Endodermal cell (in vitro differentiated cells): ENCODE measurements around the gene MYO5A. TPM values are rescaled to one million over a fixed set of nuclear protein-coding genes. Genes with fewer than 3 reads are reported as not detected.

ENCODE experiments used
- DNase-seq: peaks from one replicate; pipeline ENCODE4 v3.0.0-alpha.2; 2017
- H3K27ac ChIP-seq: 2 replicates; pipeline ENCODE4 v1.5.1; 2013; ENCODE audit warnings: mild to moderate bottlenecking, low read depth, low read length, moderate library complexity
- H3K27me3 ChIP-seq: 2 replicates; pipeline ENCODE4 v1.6.1; 2013; ENCODE audit warnings: mild to moderate bottlenecking, low read length, moderate library complexity; ENCODE audit not compliant: insufficient read depth, control insufficient read depth, poor library complexity, severe bottlenecking
- H3K36me3 ChIP-seq: 2 replicates; pipeline ENCODE4 v1.7.0; 2013; ENCODE audit warnings: mild to moderate bottlenecking, low read length, moderate library complexity; ENCODE audit not compliant: control insufficient read depth, insufficient read depth
- H3K4me1 ChIP-seq: one replicate; pipeline ENCODE4 v1.7.0; 2013; ENCODE audit warnings: low read length; ENCODE audit not compliant: control insufficient read depth, insufficient read depth
- H3K4me3 ChIP-seq: 2 replicates; pipeline ENCODE4 v1.5.1; 2013; ENCODE audit warnings: mild to moderate bottlenecking, low read length, moderate library complexity
- H3K9ac ChIP-seq: 2 replicates; pipeline ENCODE4 v1.6.1; 2013; ENCODE audit warnings: mild to moderate bottlenecking, low read length, moderate library complexity; ENCODE audit not compliant: poor library complexity, severe bottlenecking; ENCODE audit errors: extremely low read depth
- H3K9me3 ChIP-seq: 2 replicates; pipeline ENCODE4 v1.6.1; 2013; ENCODE audit warnings: mild to moderate bottlenecking, low read length, moderate library complexity; ENCODE audit not compliant: control insufficient read depth
- H3K27ac Mint-ChIP-seq: 2 replicates; pipeline ENCODE4 v1.8.0; 2020; ENCODE audit warnings: mixed read lengths
- H3K27me3 Mint-ChIP-seq: 2 replicates; pipeline ENCODE4 v1.8.0; 2021; ENCODE audit warnings: mild to moderate bottlenecking, mixed read lengths; ENCODE audit not compliant: insufficient read depth
- H3K36me3 Mint-ChIP-seq: 2 replicates; pipeline ENCODE4 v1.8.0; 2020; ENCODE audit warnings: low read depth, mixed read lengths
- H3K4me1 Mint-ChIP-seq: 2 replicates; pipeline ENCODE4 v1.8.0; 2020; ENCODE audit warnings: mixed read lengths
- H3K4me3 Mint-ChIP-seq: 2 replicates; pipeline ENCODE4 v1.8.0; 2020; ENCODE audit warnings: mild to moderate bottlenecking, moderate library complexity, mixed read lengths
- H3K9me3 Mint-ChIP-seq: 2 replicates; pipeline ENCODE4 v1.8.0; 2020; ENCODE audit warnings: mild to moderate bottlenecking, mixed read lengths
- CTCF ChIP-seq: fragments of 200-600 bp; sonication (generic); conservative IDR thresholded peaks from 2 replicates; pipeline ENCODE4 v1.5.0; 2021; ENCODE audit warnings: antibody characterized with exemption, mild to moderate bottlenecking
- WGBS, 2 experiments: methylation state at CpG; one replicate each; pipeline versions ENCODE4 v1.1.5 to v1.1.7; 2013; ENCODE audit warnings: missing lambda C conversion rate in 2 of 2, mixed read lengths in 1 of 2; ENCODE audit not compliant: insufficient coverage in 1 of 2, insufficient read length in 1 of 2; 5-methylcytosine and 5-hydroxymethylcytosine counted together
- total RNA-seq, 2 donors: library from RNA; stranded (reverse); fragmentation: NEBNext Ultra II Directional in 1 of 2; extraction: Animal tissue kit (Norgen Biotek cat#: 25700) in 1 of 2; gene quantifications; 2 replicates in 1 of 2; 3 replicates in 1 of 2; pipeline ENCODE4 v1.2.1, GENCODE V29; 2021

The MYO5A gene
- total RNA-seq, 2 donors from 2014 or later: 10.0 to 13.1 TPM

DNA sequence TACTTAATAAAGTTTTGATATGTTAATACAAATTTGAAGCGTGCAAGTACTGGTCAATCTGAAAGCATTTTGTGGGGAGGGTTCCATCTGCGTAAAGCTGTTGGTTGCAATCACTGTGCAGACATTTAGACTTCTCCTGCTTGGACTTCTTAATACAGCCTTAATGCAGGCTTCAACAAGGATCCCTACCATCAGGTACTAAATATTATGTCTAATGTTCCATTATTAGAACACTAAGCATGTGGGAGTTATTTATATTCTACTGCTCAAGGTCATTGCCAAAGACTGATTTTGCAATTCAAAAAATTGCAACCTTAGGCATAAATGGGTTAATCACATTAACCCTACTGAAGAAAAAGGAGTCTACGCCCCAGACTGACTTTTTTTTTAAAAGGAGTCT, 159.2 kb downstream of the MYO5A start:
- TF ChIP-seq CTCF: no peak
- Mint-ChIP-seq H3K27ac (no peak overlapping the region), H3K36me3 (peaks cover 9% of the 10 kb centered on the region), H3K27me3 (no peaks in the 10 kb centered on the region), H3K4me3 (no peak overlapping the region), H3K9me3 (no peaks in the 10 kb centered on the region), H3K4me1 (no peaks in the 10 kb centered on the region)
- no peak overlapping the region for H3K4me3 ChIP-seq
- DNase-seq: no peak
- no peaks in the 10 kb centered on the region for H3K27me3 ChIP-seq
- H3K9ac ChIP-seq: no peak overlapping the region
- WGBS, 2 experiments: 100% methylated on average over 2 of the region's 3 CpGs; no CpG with 5 or more reads in 1 of the 2 experiments
- peaks cover 19% of the 10 kb centered on the region for H3K36me3 ChIP-seq
- no peak overlapping the region for H3K27ac ChIP-seq
- no peaks in the 10 kb centered on the region for H3K4me1 ChIP-seq
- H3K9me3 ChIP-seq: peaks cover 4% of the 10 kb centered on the region

- H3K36me3 ChIP-seq: peaks cover 14% of the 10 kb centered on the region
- no peak for TF ChIP-seq CTCF
- no peak overlapping the region for H3K4me3 Mint-ChIP-seq
- H3K27ac ChIP-seq: no peak overlapping the region
- no peaks in the 10 kb centered on the region for H3K9me3 Mint-ChIP-seq
- no peaks in the 10 kb centered on the region for H3K9me3 ChIP-seq
- 86 to 94% methylated on average over 3 of the region's 3 CpGs for WGBS, 2 experiments
- no peaks in the 10 kb centered on the region for H3K4me1 ChIP-seq
- H3K27ac Mint-ChIP-seq: no peak overlapping the region
- H3K27me3 ChIP-seq: no peaks in the 10 kb centered on the region
- DNase-seq: no peak
- no peak overlapping the region for H3K4me3 ChIP-seq
- H3K27me3 Mint-ChIP-seq: no peaks in the 10 kb centered on the region
- H3K36me3 Mint-ChIP-seq: peaks cover 6% of the 10 kb centered on the region
- no peaks in the 10 kb centered on the region for H3K4me1 Mint-ChIP-seq
- H3K9ac ChIP-seq: no peak overlapping the region
Measured at GRCh38 chr15:52369030-52369429, 159.7 kb downstream of the MYO5A start.

DNA sequence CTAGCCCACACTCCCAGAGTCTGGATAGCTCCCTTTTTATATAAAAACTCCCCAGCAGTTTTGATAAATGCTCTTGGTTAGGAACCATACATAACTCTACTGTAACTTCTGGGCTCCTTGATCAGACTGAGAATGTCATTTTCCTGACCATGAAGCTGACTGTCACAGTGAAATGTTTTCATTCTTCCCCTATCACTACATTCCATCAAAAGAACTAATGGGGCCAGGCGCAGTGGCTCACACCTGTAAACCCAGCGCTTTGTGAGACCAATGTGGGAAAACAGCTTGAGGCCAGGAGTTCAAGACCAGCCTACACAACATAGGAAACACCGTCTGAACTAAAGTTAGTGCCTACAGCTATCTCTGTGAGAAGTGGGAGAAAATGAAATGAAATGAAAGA, 160.3 kb downstream of the MYO5A start:
- H3K4me3 Mint-ChIP-seq: no peak overlapping the region
- H3K9me3 Mint-ChIP-seq: no peaks in the 10 kb centered on the region
- TF ChIP-seq CTCF: no peak
- H3K4me1 Mint-ChIP-seq: no peaks in the 10 kb centered on the region
- WGBS, 2 experiments: 97 to 100% methylated on average over 1 to 3 of the region's 3 CpGs
- H3K36me3 Mint-ChIP-seq: peaks cover 8% of the 10 kb centered on the region
- H3K27me3 Mint-ChIP-seq: no peaks in the 10 kb centered on the region
- H3K27ac Mint-ChIP-seq: no peak overlapping the region
- Histone ChIP-seq H3K4me3 (no peak overlapping the region), H3K4me1 (no peaks in the 10 kb centered on the region), H3K27ac (no peak overlapping the region), H3K27me3 (no peaks in the 10 kb centered on the region), H3K9me3 (no peaks in the 10 kb centered on the region), H3K9ac (no peak overlapping the region), H3K36me3 (peaks cover 13% of the 10 kb centered on the region)
- DNase-seq: no peak
